Effector memory CD4-positive, alpha-beta T cell (primary cell): ENCODE data around the gene PTPRK.

Source experiments
- DNase-seq, 3 donors: peaks; one replicate each; pipeline ENCODE4 v3.0.0-alpha.2; 2020
- H3K27ac ChIP-seq: 2 replicates; pipeline ENCODE4 v1.7.0; 2013; ENCODE audit warnings: mild to moderate bottlenecking, low read length, moderate library complexity; ENCODE audit not compliant: insufficient read depth, poor library complexity, severe bottlenecking
- H3K27me3 ChIP-seq: replicated peaks from 2 replicates; pipeline ENCODE4 v1.7.0; 2013; ENCODE audit warnings: mild to moderate bottlenecking, low read length; ENCODE audit not compliant: insufficient read depth, control insufficient read depth, poor library complexity, severe bottlenecking
- H3K36me3 ChIP-seq: 2 replicates; pipeline ENCODE4 v1.7.0; 2013; ENCODE audit warnings: mild to moderate bottlenecking, low read length, moderate library complexity; ENCODE audit not compliant: control insufficient read depth, insufficient read depth
- H3K4me1 ChIP-seq: 2 replicates; pipeline ENCODE4 v1.7.0; 2013; ENCODE audit warnings: low read length, mild to moderate bottlenecking; ENCODE audit not compliant: control insufficient read depth, insufficient read depth, poor library complexity, severe bottlenecking
- H3K4me3 ChIP-seq: 2 replicates; pipeline ENCODE4 v1.7.0; 2013; ENCODE audit warnings: low read length, low read depth, mild to moderate bottlenecking; ENCODE audit not compliant: insufficient read depth, poor library complexity, severe bottlenecking
- H3K9me3 ChIP-seq: 2 replicates; pipeline ENCODE4 v1.7.0; 2013; ENCODE audit warnings: mild to moderate bottlenecking, low read length, moderate library complexity; ENCODE audit not compliant: control insufficient read depth

PTPRK gene

DNA sequence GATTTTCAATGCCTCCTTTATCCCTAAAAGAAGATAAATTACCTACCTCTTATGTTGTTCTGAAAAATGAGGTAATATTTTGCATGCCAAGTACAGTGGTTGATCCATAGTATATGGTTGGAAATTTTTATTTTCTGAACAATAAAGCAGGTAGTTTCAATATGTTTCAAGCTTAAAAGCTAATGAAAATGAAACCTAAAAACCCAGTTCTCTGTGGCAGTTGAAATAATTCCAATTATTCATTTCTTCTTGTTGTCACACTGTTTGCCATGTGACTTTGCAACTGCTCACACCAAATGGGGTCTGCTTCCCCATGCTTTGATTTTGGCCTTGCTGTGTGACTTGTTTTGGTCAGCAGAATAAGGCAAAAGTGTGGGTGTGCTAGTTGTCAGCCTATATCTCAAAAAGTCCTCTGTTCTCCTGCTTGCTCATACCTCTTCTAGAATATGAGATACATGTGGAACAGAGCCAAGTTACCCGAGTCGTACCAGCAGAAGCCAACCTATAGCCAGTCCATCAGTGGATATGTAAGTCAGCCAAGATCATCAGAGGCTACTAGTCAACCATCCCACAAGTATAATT is 422.3 kb downstream of the PTPRK start:
- DNase-seq: no peak
- H3K36me3 ChIP-seq: no peaks in the 10 kb centered on the region
- no peaks in the 10 kb centered on the region for H3K4me1 ChIP-seq
- H3K9me3 ChIP-seq: no peaks in the 10 kb centered on the region
- H3K27ac ChIP-seq: no peak overlapping the region
- no peaks in the 10 kb centered on the region for H3K27me3 ChIP-seq
- H3K4me3 ChIP-seq: no peak overlapping the region

DNA sequence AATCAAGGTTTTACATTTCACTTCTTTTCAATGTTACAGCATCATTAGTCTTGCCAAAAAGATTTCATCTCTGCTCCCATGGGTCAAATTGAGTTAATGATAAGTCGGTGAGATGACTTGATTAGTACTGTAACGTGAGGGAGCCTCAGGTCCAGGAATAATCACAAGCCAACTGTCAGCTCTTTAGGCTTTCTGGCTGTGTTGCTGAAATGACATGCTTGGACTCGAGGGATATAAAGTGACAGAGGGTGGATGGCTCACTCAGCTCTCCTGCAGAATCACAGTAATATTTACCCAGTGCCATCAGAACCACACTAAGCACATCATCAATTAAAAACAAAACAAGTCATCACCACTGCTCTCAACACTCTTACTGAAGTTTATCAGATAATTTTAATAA is 423.4 kb downstream of the PTPRK start:
- Histone ChIP-seq H3K9me3 (no peaks in the 10 kb centered on the region), H3K27ac (no peak overlapping the region)
- no peak for DNase-seq

DNA sequence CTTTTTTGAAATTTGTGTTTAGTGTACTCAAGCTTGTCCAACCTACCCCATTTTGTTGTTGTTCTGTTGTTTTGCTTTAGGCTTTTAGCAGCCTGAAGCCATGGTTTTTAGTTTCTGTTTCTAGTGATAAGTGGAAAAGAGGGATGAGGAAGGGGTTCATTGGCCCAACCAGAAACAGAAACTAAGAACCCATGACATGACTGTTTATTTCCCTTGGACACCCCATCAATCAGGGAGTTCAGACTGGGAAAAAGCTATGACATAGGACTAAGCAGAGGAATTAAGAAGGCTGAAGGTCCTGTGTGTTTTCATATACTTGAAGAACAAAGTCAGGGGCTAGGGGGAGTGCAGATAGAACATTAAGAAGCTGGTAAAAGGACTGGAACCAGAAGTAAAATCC is 425.0 kb downstream of the PTPRK start:
- Histone ChIP-seq H3K36me3 (no peaks in the 10 kb centered on the region), H3K27ac (no peak overlapping the region), H3K9me3 (no peaks in the 10 kb centered on the region), H3K4me3 (no peak overlapping the region), H3K4me1 (no peaks in the 10 kb centered on the region), H3K27me3 (no peaks in the 10 kb centered on the region)
- no peak for DNase-seq

More for the DNA sequence above, 423.4 kb downstream of the PTPRK start:
- no peaks in the 10 kb centered on the region for H3K4me1 ChIP-seq
- H3K36me3 ChIP-seq: no peaks in the 10 kb centered on the region
- no peak overlapping the region for H3K4me3 ChIP-seq
- H3K27me3 ChIP-seq: no peaks in the 10 kb centered on the region

DNA sequence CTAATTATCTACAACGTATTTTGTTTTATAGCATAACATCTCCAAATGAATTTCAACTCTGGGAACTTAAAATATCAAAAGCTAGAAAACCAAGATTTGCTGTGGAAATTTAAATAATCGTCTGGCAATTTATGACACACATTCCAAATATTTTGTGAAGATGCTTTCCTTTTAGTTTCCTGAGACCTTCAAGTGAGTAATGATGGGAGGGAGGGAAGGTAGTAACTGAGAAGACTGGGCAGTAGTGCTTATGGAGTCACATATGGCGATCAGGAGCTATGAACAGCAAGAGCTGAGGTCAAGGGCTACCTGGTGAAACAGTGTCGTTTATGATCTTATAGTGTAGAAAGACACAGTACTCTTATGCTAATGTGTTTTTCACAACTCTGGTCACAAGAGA is 441.4 kb downstream of the PTPRK start:
- Histone ChIP-seq H3K36me3 (no peaks in the 10 kb centered on the region), H3K9me3 (no peaks in the 10 kb centered on the region), H3K4me1 (no peaks in the 10 kb centered on the region), H3K27ac (no peak overlapping the region), H3K4me3 (no peak overlapping the region), H3K27me3 (no peaks in the 10 kb centered on the region)
- no peak for DNase-seq

DNA sequence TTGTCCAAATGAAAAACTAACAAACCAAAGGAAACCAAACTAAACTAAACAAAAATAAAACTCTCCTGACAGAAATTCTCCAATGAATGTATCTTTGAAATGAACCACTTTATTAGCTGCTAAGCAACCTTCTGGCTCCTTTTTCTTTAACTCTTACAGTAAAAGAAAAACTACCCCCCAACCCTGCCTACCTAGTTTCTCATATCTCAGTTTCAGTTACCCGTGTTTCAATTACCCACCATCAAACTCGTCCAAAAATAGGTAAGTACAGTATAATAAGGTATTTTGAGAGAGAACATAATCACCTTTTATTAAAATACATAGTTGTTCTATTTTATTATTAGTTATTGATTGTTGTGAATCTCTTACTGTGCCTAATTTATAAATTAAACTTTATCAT is 442.1 kb downstream of the PTPRK start:
- H3K36me3 ChIP-seq: no peaks in the 10 kb centered on the region
- H3K27ac ChIP-seq: no peak overlapping the region

DNA sequence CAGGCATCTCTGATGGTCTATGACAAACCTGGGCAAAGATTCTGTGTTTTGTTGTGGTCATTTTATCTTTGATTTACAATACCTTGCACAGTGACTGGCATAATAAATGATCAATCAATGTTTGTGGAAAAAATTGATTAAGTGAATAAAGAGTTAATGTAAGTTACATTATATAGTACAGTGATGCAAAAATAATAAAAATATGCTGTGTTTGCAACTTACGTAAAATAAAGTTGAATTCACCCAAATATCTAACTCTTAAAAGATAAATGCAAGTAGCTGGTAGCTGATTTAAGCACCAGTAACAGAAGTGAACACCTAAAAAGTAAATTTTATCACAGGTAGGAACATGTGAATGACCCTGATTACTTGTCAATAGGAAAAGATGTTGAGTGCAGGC is 443.6 kb downstream of the PTPRK start:
- H3K4me3 ChIP-seq: no peak overlapping the region
- H3K27me3 ChIP-seq: no peaks in the 10 kb centered on the region
- DNase-seq: no peak
- H3K27ac ChIP-seq: no peak overlapping the region
- H3K9me3 ChIP-seq: no peaks in the 10 kb centered on the region
- H3K36me3 ChIP-seq: no peaks in the 10 kb centered on the region
- no peaks in the 10 kb centered on the region for H3K4me1 ChIP-seq

More for the DNA sequence above, 442.1 kb downstream of the PTPRK start:
- H3K9me3 ChIP-seq: no peaks in the 10 kb centered on the region
- no peaks in the 10 kb centered on the region for H3K4me1 ChIP-seq
- no peak overlapping the region for H3K4me3 ChIP-seq
- H3K27me3 ChIP-seq: no peaks in the 10 kb centered on the region
- no peak for DNase-seq

DNA sequence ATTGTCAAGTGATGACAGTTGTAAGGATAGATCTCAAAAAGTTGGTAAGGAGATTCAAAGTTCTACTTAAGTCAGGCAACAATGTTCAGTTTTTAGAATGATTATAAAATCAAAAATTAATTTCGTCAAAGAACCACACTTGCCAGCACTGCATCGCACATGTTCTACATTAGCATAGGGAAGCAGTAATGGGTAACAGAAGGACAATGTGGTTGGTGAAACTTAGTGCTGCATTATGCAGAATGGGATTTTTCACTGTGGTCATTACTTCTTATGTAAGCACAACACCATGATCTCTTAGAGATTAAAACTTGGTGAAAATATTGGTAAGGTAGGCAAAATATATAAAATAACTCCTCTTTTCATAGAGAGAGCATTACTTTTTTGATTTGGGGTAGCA is 445.8 kb downstream of the PTPRK start:
- DNase-seq: no peak
- Histone ChIP-seq H3K4me3 (no peak overlapping the region), H3K27ac (no peak overlapping the region), H3K4me1 (no peaks in the 10 kb centered on the region), H3K36me3 (no peaks in the 10 kb centered on the region), H3K27me3 (no peaks in the 10 kb centered on the region), H3K9me3 (no peaks in the 10 kb centered on the region)

DNA sequence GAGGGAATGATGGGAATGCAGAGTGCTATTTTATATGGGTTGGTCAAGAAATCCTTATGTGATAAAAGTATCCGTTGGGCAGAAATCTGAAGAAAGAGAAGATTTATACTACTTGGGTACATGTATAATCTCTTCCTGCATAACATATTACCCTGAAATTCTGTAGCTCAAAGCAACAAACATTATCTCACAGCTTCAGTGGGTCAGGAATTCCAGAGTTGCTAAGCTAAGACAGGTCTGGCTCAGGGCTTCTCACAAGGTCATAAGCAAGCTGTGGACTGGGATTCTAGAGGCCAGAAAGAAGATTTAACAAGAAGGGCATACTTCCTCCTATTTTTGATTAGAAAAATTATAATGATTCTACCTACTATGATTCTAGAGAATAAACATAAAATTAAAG is 447.0 kb downstream of the PTPRK start:
- Histone ChIP-seq H3K4me3 (no peak overlapping the region), H3K27ac (no peak overlapping the region), H3K27me3 (no peaks in the 10 kb centered on the region), H3K4me1 (no peaks in the 10 kb centered on the region), H3K9me3 (no peaks in the 10 kb centered on the region), H3K36me3 (no peaks in the 10 kb centered on the region)
- DNase-seq: no peak

DNA sequence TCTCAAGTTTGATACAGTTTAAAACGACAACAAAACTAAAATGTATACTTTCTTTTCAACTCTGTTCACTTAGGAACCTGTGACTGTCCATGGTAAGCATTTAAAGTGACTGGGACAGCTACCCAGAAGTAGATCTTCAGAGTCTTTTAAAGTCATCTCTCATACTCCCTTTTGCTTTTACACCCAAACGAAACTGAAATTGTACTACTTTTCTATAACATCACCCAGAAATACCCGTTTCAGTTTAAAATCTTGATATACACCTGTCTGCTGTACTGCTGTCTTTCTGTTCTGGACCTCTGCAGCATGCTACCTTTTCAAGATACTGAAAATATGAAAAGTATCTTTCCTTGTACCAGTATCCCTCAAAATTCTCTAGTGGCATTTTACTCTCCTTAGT is 449.2 kb downstream of the PTPRK start:
- no peak for DNase-seq
- H3K4me1 ChIP-seq: no peaks in the 10 kb centered on the region
- H3K27ac ChIP-seq: no peak overlapping the region
- H3K27me3 ChIP-seq: no peaks in the 10 kb centered on the region
- no peak overlapping the region for H3K4me3 ChIP-seq
- no peaks in the 10 kb centered on the region for H3K9me3 ChIP-seq
- no peaks in the 10 kb centered on the region for H3K36me3 ChIP-seq

DNA sequence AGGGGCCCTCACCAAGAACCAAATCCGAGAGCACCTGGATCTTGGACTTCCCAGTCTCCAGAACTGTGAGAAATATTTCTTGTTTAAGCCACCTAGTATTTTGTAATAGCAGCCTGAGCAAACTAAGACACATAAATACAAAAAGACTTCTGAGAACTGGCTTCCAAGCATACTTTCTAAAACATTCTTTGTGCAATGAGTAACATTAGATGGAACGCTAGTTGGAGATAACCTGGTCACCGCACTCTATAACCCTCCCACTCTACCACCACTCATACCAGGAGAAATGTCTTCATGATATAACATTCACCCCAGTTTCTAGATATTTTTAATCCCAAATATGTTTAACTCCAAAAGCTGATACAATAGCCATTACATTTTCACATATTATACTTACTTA is 450.0 kb downstream of the PTPRK start:
- no peak overlapping the region for H3K4me3 ChIP-seq
- no peak for DNase-seq

DNA sequence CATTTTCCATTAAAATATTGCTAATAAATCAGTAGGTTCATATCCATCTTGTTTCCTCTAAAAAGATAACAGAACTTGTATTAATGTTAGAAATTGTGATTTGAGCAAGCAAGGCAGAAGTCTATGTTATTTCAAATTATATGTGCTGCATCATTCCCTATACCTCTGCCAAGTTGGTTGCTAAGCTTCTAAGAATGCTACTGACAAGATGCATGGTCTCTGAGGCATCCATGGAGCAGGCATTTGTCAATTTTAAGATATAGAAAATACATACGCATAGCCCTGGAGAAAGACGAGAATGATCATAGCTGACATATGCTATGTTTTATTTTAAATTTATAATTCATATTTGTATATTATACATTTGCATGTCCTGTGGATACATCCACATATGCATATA is 451.2 kb downstream of the PTPRK start:
- no peaks in the 10 kb centered on the region for H3K27me3 ChIP-seq
- DNase-seq: no peak
- no peaks in the 10 kb centered on the region for H3K36me3 ChIP-seq
- no peak overlapping the region for H3K4me3 ChIP-seq
- no peak overlapping the region for H3K27ac ChIP-seq
- H3K9me3 ChIP-seq: no peaks in the 10 kb centered on the region
- H3K4me1 ChIP-seq: no peaks in the 10 kb centered on the region

More for the DNA sequence above, 450.0 kb downstream of the PTPRK start:
- H3K36me3 ChIP-seq: no peaks in the 10 kb centered on the region
- H3K27ac ChIP-seq: no peak overlapping the region
- no peaks in the 10 kb centered on the region for H3K9me3 ChIP-seq
- H3K27me3 ChIP-seq: no peaks in the 10 kb centered on the region
- H3K4me1 ChIP-seq: no peaks in the 10 kb centered on the region
